Gastroesophageal sphincter (tissue), 3 donors: ENCODE results near the gene DPP7.

Experiments
- CTCF ChIP-seq, 4 experiments: fragments of 200-600 bp in 2 of 4; fragments of 450-650 bp in 2 of 4; sonication (generic) in 1 of 4; IDR thresholded peaks; one replicate each; pipeline ENCODE4 v1.5.1; 2017 to 2019; ENCODE audit warnings: antibody characterized with exemption in 4 of 4, mild to moderate bottlenecking in 2 of 4, moderate library complexity in 2 of 4
- POLR2A ChIP-seq, 2 donors: fragments of 450-650 bp; IDR thresholded peaks; one replicate each; pipeline ENCODE4 v1.6.1; 2017; ENCODE audit warnings: antibody characterized with exemption in 2 of 2, mild to moderate bottlenecking in 2 of 2, moderate library complexity in 1 of 2
- POLR2AphosphoS5 ChIP-seq: sonication (generic); formaldehyde crosslinking; IDR thresholded peaks from one replicate; pipeline ENCODE4 v1.6.1; 2017; ENCODE audit warnings: antibody characterized with exemption

- peak in 1 of 4 experiments; percentile 19 for TF ChIP-seq CTCF (IDR thresholded peaks at IDR 0.05)
- no peak for TF ChIP-seq POLR2A (IDR thresholded peaks at IDR 0.05)
- TF ChIP-seq POLR2AphosphoS5, result no peak
Measured at GRCh38 chr9:137070906-137071275, 43.6 kb downstream of the DPP7 start.
